Measurements from ENCODE around the gene SIGLEC7.

SIGLEC7 gene

GRCh38 chr19:51186323-51186722 lies 44.2 kb downstream of the SIGLEC7 start:
- ChIA-PET POLR2A (no interaction called here), CTCF (no interaction called here)
- DNase-seq (ENCODE audit: low read depth, low spot score): no peak
- no peak overlapping the region for H3K4me3 ChIP-seq (ENCODE audit: low read depth, low read length)
- no peak for TF ChIP-seq CTCF (IDR thresholded peaks at IDR 0.05; ENCODE audit: insufficient read depth, low read length, missing control alignments)

DNA sequence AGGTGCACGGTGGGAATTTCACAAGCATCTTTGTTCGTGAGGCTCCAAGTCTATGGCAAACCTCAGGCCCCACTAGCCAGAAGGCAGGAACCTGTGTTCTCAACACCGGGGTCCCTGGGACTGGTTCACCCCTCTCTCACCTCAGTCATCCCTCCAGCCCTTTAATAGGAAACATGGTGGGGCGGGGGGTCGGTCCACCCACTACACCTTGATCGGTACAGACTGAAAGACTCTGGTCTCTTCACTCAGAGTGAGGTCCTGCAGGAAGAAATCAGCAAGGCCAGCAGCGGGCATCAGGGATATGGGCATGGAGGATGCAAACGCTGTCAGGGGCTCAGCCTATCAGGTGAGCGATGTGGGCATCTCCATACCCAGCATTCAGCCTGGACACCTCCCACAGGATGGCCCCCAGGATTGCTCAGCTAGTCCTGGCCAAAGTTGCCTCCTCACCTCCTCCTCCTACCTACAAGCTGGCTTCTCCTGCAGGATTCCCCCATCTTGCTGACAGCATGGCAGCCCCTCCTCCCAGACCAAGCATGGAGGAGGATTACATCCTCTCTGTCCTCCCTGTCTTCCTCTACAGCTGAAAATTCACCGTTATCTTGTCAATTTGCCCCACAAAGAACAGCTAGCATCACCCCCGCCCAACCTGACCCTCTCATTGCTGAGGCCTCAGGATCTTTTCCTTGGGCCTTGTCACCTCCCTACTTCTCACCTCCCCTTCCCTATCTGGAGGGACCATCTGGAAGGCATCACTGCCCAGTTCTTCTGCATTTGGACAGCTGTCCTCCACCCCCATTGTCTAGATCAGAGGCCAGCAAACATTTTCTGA lies 45.5 kb downstream of the SIGLEC7 start:
- CTCF ChIA-PET: no interaction called here
- no peak for DNase-seq (ENCODE audit: low read depth, low spot score)
- POLR2A ChIA-PET: no interaction called here
- no peak for TF ChIP-seq CTCF (IDR thresholded peaks at IDR 0.05; ENCODE audit: insufficient read depth, low read length, missing control alignments)
- no peak overlapping the region for H3K4me3 ChIP-seq (ENCODE audit: low read depth, low read length)

DNA sequence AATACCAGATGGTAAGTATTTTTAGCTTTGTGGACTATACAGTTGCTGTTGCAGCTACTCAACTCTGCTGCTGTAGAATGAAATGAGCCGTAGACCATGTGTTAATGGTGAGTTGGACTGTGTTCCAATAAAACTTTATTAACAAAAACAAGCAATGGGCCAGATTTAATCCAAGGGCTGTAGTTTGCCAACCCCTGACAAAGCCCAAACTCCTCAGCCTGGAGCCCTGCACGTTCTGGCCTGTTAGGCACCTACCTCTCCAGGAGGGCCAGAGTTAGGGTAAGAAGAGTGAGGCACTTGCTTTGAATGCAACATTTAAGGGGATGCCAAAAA lies 46.1 kb downstream of the SIGLEC7 start:
- no peak for DNase-seq (ENCODE audit: low read depth, low spot score)
- no peak overlapping the region for H3K4me3 ChIP-seq (ENCODE audit: low read depth, low read length)
- TF ChIP-seq CTCF (IDR thresholded peaks at IDR 0.05; ENCODE audit: insufficient read depth, low read length, missing control alignments): no peak
- ChIA-PET CTCF (no interaction called here), POLR2A (no interaction called here)

- TF ChIP-seq CTCF (IDR thresholded peaks at IDR 0.05; ENCODE audit: insufficient read depth, low read length, missing control alignments): no peak
- no peak overlapping the region for H3K4me3 ChIP-seq (ENCODE audit: low read depth, low read length)
- ChIA-PET CTCF (no interaction called here), POLR2A (no interaction called here)
- DNase-seq (ENCODE audit: low read depth, low spot score): no peak
Measured at GRCh38 chr19:51192689-51193088, 50.6 kb downstream of the SIGLEC7 start.

DNA sequence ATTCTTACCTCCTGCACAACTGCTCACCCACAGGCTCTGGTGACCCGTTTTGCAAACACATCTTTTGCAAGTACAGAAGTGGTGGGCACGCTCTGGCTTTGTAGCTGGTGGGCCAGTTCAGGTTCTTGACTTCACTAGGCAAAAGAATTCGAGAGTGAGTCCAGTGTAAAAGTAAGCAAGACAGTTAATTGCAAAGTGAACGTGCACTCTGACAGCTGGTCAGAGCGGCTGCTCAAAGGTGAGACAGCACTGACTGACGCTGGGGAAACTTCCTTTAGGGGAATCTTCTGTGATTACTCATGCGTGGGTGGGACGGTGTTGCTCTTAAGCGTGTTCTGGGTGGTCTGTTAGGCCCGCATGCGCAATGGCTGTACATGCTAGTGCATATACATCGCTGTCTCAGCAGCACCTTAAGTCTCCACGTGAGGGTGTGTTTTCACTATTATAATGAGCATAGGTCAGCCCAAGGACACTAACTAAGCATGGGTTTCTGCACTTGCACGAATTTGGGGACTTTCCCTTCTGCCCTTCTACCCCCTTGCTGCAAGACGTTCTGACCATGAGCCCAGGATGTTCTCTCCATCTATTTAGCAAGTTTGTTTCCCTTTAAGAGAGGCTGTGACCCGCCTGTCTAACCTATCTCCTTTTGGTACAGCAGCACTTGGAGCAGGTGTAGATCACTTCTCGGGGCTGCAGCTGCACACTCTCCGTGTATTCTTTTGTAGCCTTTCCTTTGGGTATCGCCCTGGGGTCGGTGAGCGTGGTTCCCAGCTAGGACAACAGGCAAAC lies 52.6 kb downstream of the SIGLEC7 start:
- no peak for DNase-seq (ENCODE audit: low read depth, low spot score)
- CTCF ChIA-PET: no interaction called here
- TF ChIP-seq CTCF (IDR thresholded peaks at IDR 0.05; ENCODE audit: insufficient read depth, low read length, missing control alignments): no peak
- H3K4me3 ChIP-seq (ENCODE audit: low read depth, low read length): no peak overlapping the region
- POLR2A ChIA-PET: no interaction called here

- H3K4me3 ChIP-seq (ENCODE audit: low read depth, low read length): no peak overlapping the region
- no peak for TF ChIP-seq CTCF (IDR thresholded peaks at IDR 0.05; ENCODE audit: insufficient read depth, low read length, missing control alignments)
- CTCF ChIA-PET: no interaction called here
- POLR2A ChIA-PET: no interaction called here
- no peak for DNase-seq (ENCODE audit: low read depth, low spot score)
Measured at GRCh38 chr19:51195316-51195586, 53.1 kb downstream of the SIGLEC7 start.
